DMS 273 (cell line): Measurements from ENCODE around the gene NDUFS6.
"Not testable (repeated sequence)": the region's sequence is repeated elsewhere in the genome, so short reads cannot be mapped to it uniquely, and the experiment has no call there.

Experiments
- DNase-seq: peaks from one replicate; lab custom pipeline; 2025; ENCODE audit not compliant: unreplicated experiment; lab: John Stamatoyannopoulos, UW

Gene NDUFS6

DNA sequence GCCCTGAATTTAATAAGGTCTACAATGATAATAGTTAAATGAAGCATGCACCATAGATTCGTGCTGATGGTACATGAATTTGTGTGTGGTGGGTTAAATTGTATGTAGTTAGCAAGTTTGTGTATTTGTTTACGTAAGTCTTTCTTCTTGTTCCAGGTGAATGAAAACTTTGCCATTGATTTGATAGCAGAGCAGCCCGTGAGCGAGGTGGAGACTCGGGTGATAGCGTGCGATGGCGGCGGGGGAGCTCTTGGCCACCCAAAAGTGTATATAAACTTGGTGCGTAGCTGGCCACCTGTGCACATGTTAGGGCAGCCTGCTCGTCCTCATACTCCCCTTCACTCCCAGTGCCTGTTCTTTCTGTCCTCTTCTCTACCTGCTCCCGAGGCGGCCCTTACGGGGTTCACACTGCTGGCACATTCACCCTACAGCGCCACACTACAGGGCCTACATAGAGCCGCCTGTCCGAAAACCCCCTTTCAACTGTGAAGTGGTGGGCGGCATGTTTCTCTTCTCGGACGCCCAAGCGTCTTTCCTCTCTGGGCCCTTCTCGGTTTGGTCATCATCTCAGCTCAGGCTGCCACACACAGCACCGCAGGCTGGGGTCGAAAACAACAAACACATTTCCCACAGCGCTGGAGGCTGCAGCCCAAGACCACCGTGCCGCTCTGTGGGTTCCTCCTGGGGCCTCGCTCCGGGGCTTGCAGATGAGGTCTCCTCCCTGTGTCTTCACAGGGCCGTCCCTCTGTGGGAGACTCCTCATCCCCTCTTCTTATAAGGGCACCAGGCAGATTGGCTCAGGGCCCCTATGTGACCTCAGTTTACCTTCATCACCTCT lies 13.2 kb downstream of the NDUFS6 start:
- no peak for DNase-seq

- no peak for DNase-seq
Measured at GRCh38 chr5:1815071-1815786, 14.0 kb downstream of the NDUFS6 start.

DNA sequence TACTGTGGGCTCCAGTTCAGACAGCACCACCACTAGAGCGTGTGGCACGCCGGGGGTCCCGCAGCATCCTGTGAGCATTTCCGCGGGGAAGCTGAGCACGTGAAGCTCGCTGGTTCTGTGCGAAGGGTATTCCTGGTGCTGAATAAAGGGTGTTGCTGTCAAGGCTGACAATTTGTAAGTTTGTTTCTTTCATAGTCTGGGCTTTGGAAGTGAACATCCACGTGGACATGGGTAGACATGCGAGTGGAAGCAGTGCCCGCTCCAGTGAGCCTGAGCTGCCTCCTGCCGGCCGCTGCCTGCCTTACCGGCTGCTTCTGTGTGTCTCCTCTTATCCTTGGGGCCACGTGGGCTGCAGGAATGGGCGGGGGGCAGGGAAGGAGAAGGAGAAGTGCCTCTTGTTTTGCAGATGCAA lies 14.7 kb downstream of the NDUFS6 start:
- no peak for DNase-seq

GRCh38 chr5:1816495-1817089 lies 15.4 kb downstream of the NDUFS6 start:
- not testable (repeated sequence) for DNase-seq

DNA sequence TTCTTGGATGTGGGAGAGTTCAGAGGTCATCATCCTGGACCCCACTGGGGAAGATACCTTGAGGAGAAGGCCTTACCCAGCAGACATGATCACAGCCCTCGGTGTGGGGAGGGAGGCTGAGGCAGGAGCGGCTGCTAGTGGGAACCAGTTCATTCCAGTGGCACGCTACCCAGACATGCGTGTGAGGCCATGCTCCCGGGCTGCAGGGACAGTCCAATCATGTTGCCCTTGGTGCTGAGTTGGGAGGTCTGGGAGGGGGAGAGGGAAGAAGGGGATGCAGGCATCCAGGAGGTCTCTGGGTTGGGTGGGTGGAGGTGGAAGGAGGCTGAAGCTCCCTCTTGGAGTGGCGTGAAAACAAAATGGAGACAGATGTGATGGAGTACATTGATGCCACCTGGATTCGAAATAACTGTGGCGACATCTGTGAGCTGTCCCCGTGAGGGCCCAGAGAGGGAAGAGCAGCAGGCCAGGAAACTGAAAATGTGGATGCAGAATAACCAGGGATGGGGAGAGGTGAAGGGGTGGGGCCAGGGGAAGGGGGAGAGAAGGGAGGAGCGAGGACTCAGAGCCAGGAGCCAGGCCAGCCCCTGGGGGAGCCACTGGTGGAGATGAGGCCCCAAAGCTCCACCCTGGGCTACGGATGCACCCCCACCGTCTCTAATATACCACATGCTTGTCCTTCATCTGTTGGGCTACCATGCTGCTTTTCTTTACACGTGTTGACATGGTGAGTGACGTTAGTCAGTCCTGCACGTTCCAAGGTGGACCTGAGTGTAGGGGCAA lies 16.2 kb downstream of the NDUFS6 start:
- DNase-seq, result no peak

DNA sequence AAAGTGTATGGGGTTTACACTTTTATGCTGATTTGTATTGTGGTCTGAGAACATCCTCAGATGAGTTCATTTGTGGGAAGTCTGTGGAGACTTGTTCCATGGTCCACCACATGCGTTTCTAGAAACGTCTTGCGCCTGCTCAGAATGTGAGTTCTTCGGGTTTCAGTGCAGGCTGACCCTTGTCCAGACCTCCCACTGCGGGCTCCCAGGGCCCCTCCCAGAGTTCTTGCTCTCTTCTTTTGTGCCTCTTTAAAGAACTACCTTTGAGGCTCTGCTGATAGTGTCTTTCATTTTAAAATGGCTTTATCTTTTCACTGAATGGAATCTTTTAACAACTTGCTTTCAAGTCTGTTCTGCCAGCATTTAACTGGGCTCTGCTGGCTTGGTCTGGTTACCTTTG lies 17.6 kb downstream of the NDUFS6 start:
- DNase-seq, result no peak

- no peak for DNase-seq
Measured at GRCh38 chr5:1819458-1819857, 18.3 kb downstream of the NDUFS6 start.

- DNase-seq, result no peak
Measured at GRCh38 chr5:1820381-1820780, 19.2 kb downstream of the NDUFS6 start.

GRCh38 chr5:1820926-1821325 lies 19.7 kb downstream of the NDUFS6 start:
- DNase-seq, result no peak

GRCh38 chr5:1821862-1822261 lies 20.7 kb downstream of the NDUFS6 start:
- no peak for DNase-seq

DNA sequence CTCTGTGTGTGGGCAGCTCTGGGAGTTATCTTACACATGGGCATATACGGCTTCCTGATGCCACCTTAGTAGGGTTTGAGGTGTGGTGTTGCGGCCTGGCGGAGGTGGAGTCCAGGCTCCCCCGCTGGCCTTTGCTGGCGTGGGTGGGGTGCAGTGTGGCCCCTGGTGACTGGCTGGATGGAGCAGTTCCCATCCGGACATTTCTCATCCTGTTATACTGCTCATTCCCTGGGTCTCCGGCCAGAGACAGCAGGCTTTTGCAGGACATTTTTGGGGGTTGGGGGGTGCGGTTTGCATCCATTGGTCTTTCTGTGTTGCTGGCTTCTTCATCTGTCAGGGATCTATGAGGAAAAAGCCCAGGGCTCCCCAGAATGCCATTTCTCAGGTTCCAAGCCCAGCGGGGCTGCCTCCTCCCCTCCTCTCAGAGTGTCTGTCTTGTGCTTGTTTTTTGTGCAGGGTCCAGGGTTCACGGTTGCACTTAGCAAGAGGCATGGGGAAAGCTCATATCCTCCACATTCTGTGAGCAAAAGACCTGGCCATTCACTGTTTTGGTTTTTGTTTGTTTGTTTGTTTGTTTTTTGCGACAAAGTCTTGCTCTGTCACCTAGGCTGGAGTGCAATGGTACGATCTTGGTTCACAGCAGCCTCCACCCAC lies 22.3 kb downstream of the NDUFS6 start:
- DNase-seq, result no peak

- DNase-seq, result no peak
Measured at GRCh38 chr5:1824109-1824821, 23.1 kb downstream of the NDUFS6 start.

DNA sequence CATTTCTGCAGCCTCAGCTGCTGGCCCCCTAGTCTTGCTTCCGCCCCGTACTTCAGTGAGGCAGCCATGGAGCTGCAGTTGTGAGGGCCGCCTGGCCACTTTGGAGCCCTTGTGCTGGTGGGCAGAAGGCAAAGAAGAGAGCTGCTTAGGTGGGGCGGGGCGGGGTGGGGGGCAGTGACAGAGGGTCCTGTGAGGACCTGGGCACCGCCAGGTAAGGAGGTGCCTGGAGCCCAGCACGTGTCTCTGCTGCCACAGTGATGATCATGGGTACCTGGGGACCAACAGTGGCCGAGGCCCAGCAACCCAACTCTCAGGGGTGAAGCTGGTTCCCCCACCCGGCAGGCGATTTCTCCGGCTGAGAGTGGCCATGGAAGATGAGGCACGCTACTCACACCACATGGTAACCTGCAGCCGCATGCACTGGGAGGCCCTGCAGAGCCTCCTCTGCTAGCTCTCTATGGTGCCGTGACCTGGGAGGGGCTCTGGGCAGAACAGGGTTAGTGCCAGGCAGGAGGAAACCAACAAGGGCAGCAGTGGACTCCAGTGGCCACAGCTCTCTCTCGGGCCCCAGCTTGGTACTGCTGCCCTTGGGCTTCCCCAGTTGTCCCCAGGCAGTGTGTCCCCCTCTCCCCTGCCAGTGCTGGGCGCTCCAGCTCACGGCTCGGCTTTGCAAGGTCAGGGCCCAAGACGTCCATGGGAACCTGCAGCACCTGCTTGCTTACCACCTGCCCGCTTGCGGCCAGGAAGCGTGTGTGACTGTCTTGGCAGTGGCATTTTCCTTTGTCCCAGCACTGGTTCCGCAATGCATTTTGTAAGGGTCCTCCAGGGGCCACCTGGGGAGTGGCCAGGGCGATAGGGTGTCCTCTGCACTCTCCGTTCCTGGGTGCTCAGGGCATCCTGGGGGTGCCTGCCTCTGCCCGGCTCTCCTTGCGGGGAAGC lies 24.0 kb downstream of the NDUFS6 start:
- no peak for DNase-seq

GRCh38 chr5:1826235-1826980 lies 25.2 kb downstream of the NDUFS6 start:
- DNase-seq, result no peak

GRCh38 chr5:1827025-1827885 lies 26.0 kb downstream of the NDUFS6 start:
- DNase-seq, result no peak

DNA sequence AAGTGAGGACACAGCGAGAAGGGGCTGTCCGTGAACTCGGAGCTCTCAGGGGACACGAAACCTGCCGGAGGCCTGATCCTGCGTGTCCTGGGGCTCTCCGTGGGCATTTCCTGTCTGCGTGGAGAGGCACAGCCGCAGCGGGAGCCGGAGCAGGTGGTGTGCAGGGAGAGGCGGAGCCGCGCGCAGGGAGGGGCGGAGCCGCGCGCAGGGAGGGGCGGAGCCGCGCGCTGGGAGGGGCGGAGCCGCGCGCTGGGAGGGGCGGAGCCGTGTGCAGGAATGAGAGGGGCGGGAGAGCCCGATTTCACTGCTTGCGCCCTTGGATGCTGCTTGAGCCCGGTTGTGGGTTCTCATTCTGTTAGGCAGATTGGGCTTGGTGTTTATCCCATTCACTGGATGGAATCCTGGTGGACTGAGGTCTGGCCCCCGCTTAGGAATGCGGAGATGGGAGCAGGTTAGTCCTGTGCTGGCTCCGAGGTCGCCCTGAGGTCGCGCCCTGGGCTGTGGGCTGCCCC lies 26.7 kb downstream of the NDUFS6 start:
- DNase-seq, result no peak

GRCh38 chr5:1830571-1831228 lies 29.5 kb downstream of the NDUFS6 start:
- no peak for DNase-seq
